Gastroesophageal sphincter (tissue), 4 donors: ENCODE measurements around the gene GIPC2. TPM values are rescaled to one million over a fixed set of nuclear protein-coding genes. Genes with fewer than 3 reads are reported as not detected.
A peak's percentile ranks its signal among the peaks of the same experiment; 100 is the strongest.
"Not testable (repeated sequence)": the region's sequence is repeated elsewhere in the genome, so short reads cannot be mapped to it uniquely, and the experiment has no call there.

Experiments
- ATAC-seq: fragments of 150-250 bp; one replicate; pipeline ENCODE4 v1.9.1; 2016; ENCODE audit warnings: mild to moderate bottlenecking, moderate library complexity
- H3K27ac ChIP-seq, 4 donors: fragments of 200-600 bp; sonication (generic) in 3 of 4; 1 replicate in 3 of 4; 2 replicates in 1 of 4; pipeline ENCODE4 v1.5.1; 2016 to 2019
- H3K27me3 ChIP-seq: fragments of 200-600 bp; sonication (generic); one replicate; pipeline ENCODE4 v1.5.1; 2019
- H3K36me3 ChIP-seq, 2 donors: fragments of 200-600 bp; sonication (generic); one replicate each; pipeline ENCODE4 v1.5.1; 2019; ENCODE audit warnings: control low read depth in 1 of 2
- H3K4me1 ChIP-seq, 3 donors: fragments of 200-600 bp; sonication (generic); 1 replicate in 2 of 3; 2 replicates in 1 of 3; pipeline ENCODE4 v1.5.1; 2016 to 2019; ENCODE audit warnings: control low read depth in 2 of 3
- H3K4me3 ChIP-seq, 2 donors: fragments of 200-600 bp; sonication (generic); one replicate each; pipeline ENCODE4 v1.5.1; 2019; ENCODE audit warnings: mild to moderate bottlenecking in 1 of 2, moderate library complexity in 1 of 2
- H3K9me3 ChIP-seq, 3 donors: fragments of 200-600 bp; sonication (generic); one replicate each; pipeline ENCODE4 v1.5.1; 2017 to 2019; ENCODE audit warnings: control low read depth in 2 of 3
- CTCF ChIP-seq, 4 experiments: fragments of 200-600 bp in 2 of 4; fragments of 450-650 bp in 2 of 4; sonication (generic) in 1 of 4; IDR thresholded peaks; one replicate each; pipeline ENCODE4 v1.5.1; 2017 to 2019; ENCODE audit warnings: antibody characterized with exemption in 4 of 4, mild to moderate bottlenecking in 2 of 4, moderate library complexity in 2 of 4
- EP300 ChIP-seq: sonication (generic); formaldehyde crosslinking; IDR thresholded peaks from one replicate; pipeline ENCODE4 v1.6.1; 2017; ENCODE audit warnings: antibody characterized with exemption, mild to moderate bottlenecking
- POLR2A ChIP-seq, 2 donors: fragments of 450-650 bp; IDR thresholded peaks; one replicate each; pipeline ENCODE4 v1.6.1; 2017; ENCODE audit warnings: antibody characterized with exemption in 2 of 2, mild to moderate bottlenecking in 2 of 2, moderate library complexity in 1 of 2
- POLR2AphosphoS5 ChIP-seq: sonication (generic); formaldehyde crosslinking; IDR thresholded peaks from one replicate; pipeline ENCODE4 v1.6.1; 2017; ENCODE audit warnings: antibody characterized with exemption
- WGBS, 2 donors: methylation state at CpG; one replicate each; pipeline ENCODE4 v1.1.5; 2018; ENCODE audit warnings: low coverage in 1 of 2; 5-methylcytosine and 5-hydroxymethylcytosine counted together
- total RNA-seq, 4 donors: library from RNA; depleted of rRNA; stranded (reverse); fragments of >200 nt; gene quantifications; one replicate each; pipeline ENCODE4 v1.1.0, GENCODE V29; 2016

Gene GIPC2
- total RNA-seq: 1 to 10 TPM; 2.2 to 9.0 (median 5.5) TPM

GRCh38 chr1:78045926-78046778 lies at the start of gene GIPC2:
Gene GIPC2, plus strand, starts transcription at chr1:78045966. Its CDS starts 129 bp downstream, at chr1:78046095.
- Histone ChIP-seq H3K27me3 (no peaks in the 10 kb centered on the region), H3K4me1 (peaks cover 0 to 45% (median 4%) of the 10 kb centered on the region in 3 donors), H3K27ac (peak within 1 kb of the TSS; percentile 21 to 83 (median 82)), H3K4me3 (peak within 1 kb of the TSS; percentile 62 to 74), H3K36me3 (no peaks in the 10 kb centered on the region), H3K9me3 (no peaks in the 10 kb centered on the region)
- 10% methylated on average over 13 of the region's 85 CpGs; no CpG with 5 or more reads in 1 of the 2 donors for WGBS, 2 donors
- peak; percentile 6 for TF ChIP-seq POLR2AphosphoS5
- no peak for TF ChIP-seq POLR2A (IDR thresholded peaks at IDR 0.05)
- peak; percentile 65 for ATAC-seq

GRCh38 chr1:77996734-77997133 lies 49.0 kb upstream of the GIPC2 start:
- Histone ChIP-seq H3K36me3 (peaks cover 0 to 18% of the 10 kb centered on the region in 2 donors), H3K4me3 (no peak overlapping the region), H3K27ac (no peak overlapping the region), H3K9me3 (no peaks in the 10 kb centered on the region), H3K4me1 (peaks cover 0 to 7% (median 0%) of the 10 kb centered on the region in 3 donors), H3K27me3 (no peaks in the 10 kb centered on the region)
- ATAC-seq: no peak
- TF ChIP-seq POLR2AphosphoS5 (no peak), POLR2A (IDR thresholded peaks at IDR 0.05) (no peak), CTCF (IDR thresholded peaks at IDR 0.05) (no peak), EP300 (no peak)
- 83 to 100% methylated on average over 3 of the region's 5 CpGs for WGBS, 2 donors

GRCh38 chr1:78000536-78000935 lies 45.2 kb upstream of the GIPC2 start:
- 85 to 89% methylated on average over 1 to 7 of the region's 11 CpGs for WGBS, 2 donors
- H3K27me3 ChIP-seq, ATAC-seq, H3K9me3 ChIP-seq, H3K36me3 ChIP-seq, H3K4me3 ChIP-seq: not testable (repeated sequence)
- Histone ChIP-seq H3K4me1 (peaks cover 0 to 16% (median 0%) of the 10 kb centered on the region in 3 donors), H3K27ac (peak overlapping the region in 1 of 4 donors; percentile 4)

GRCh38 chr1:78003070-78003746 lies 42.6 kb upstream of the GIPC2 start:
- 43 to 44% methylated on average over 3 of the region's 3 CpGs for WGBS, 2 donors
- peak overlapping the region; percentile 62 to 100 for H3K4me3 ChIP-seq
- peaks cover 0 to 28% (median 2%) of the 10 kb centered on the region in 3 donors for H3K4me1 ChIP-seq
- ATAC-seq: no peak
- H3K27me3 ChIP-seq: no peaks in the 10 kb centered on the region
- TF ChIP-seq EP300 (no peak), CTCF (IDR thresholded peaks at IDR 0.05) (no peak), POLR2AphosphoS5 (no peak), POLR2A (IDR thresholded peaks at IDR 0.05) (no peak)
- peak overlapping the region; percentile 87 to 100 (median 91) for H3K27ac ChIP-seq
- no peaks in the 10 kb centered on the region for H3K9me3 ChIP-seq
- no peaks in the 10 kb centered on the region for H3K36me3 ChIP-seq

GRCh38 chr1:78003882-78004718 lies 41.7 kb upstream of the GIPC2 start:
- no peaks in the 10 kb centered on the region for H3K9me3 ChIP-seq
- TF ChIP-seq POLR2AphosphoS5 (no peak), POLR2A (IDR thresholded peaks at IDR 0.05) (peak in 1 of 2 donors; percentile 1)
- H3K27me3 ChIP-seq: no peaks in the 10 kb centered on the region
- no peaks in the 10 kb centered on the region for H3K36me3 ChIP-seq
- H3K27ac ChIP-seq: peak overlapping the region; percentile 87 to 100 (median 91)
- peak overlapping the region; percentile 62 to 100 for H3K4me3 ChIP-seq
- ATAC-seq: peak; percentile 60
- peaks cover 0 to 36% (median 2%) of the 10 kb centered on the region in 3 donors for H3K4me1 ChIP-seq
- 4 to 5% methylated on average over 8 of the region's 8 CpGs for WGBS, 2 donors
